SU-DHL-6 (cell line): ENCODE measurements around the gene ARID3C.

Experiments used
- H2AFZ ChIP-seq: fragments of 200-600 bp; sonication (generic); 2 replicates; pipeline ENCODE4 v1.6.1; 2014; ENCODE audit warnings: low read depth, mild to moderate bottlenecking, moderate library complexity, mixed read lengths, antibody characterized with exemption, low read length; ENCODE audit not compliant: severe bottlenecking
- H3F3A ChIP-seq: fragments of 200-600 bp; shearing (Covaris generic); 2 replicates; pipeline ENCODE4 v1.6.0; 2016; ENCODE audit warnings: antibody characterized with exemption, mild to moderate bottlenecking; ENCODE audit not compliant: insufficient read depth
- H3K27ac ChIP-seq: fragments of 200-600 bp; sonication (generic); 2 replicates; pipeline ENCODE4 v1.5.1; 2016; ENCODE audit warnings: low read depth, mild to moderate bottlenecking, low read length, moderate library complexity, mixed read lengths
- H3K27me3 ChIP-seq: fragments of 200-600 bp; sonication (generic), shearing (Covaris generic); 2 replicates; pipeline ENCODE4 v1.6.0; 2014; ENCODE audit warnings: mild to moderate bottlenecking, low read length
- H3K36me3 ChIP-seq: fragments of 200-600 bp; sonication (generic); 2 replicates; pipeline ENCODE4 v1.6.1; 2014; ENCODE audit warnings: mild to moderate bottlenecking, low read length, mixed read lengths
- H3K4me2 ChIP-seq: fragments of 300-600, 200-600 bp; shearing (Covaris generic), sonication (generic); 2 replicates; pipeline ENCODE4 v1.6.0; 2014; ENCODE audit warnings: low read length, low read depth, mild to moderate bottlenecking; ENCODE audit not compliant: poor library complexity, severe bottlenecking
- H3K4me3 ChIP-seq: fragments of 200-600 bp; sonication (generic); 2 replicates; pipeline ENCODE4 v1.5.1; 2014; ENCODE audit warnings: antibody characterized with exemption, low read length, mild to moderate bottlenecking, mixed read lengths; ENCODE audit not compliant: insufficient read depth, poor library complexity, severe bottlenecking
- H3K79me2 ChIP-seq: fragments of 200-600 bp; sonication (generic); 2 replicates; pipeline ENCODE4 v1.6.1; 2014; ENCODE audit warnings: mild to moderate bottlenecking, low read length, moderate library complexity; ENCODE audit not compliant: insufficient read depth
- H3K9ac ChIP-seq: fragments of 200-600 bp; sonication (generic); 2 replicates; pipeline ENCODE4 v1.7.0; 2014; ENCODE audit warnings: mild to moderate bottlenecking, low read length
- H3K9me2 ChIP-seq: fragments of 200-600 bp; sonication (generic); replicated peaks from 2 replicates; pipeline ENCODE4 v1.6.1; 2014; ENCODE audit warnings: low read length; ENCODE audit not compliant: insufficient read depth
- H3K9me3 ChIP-seq: fragments of 200-600 bp; sonication (generic); 2 replicates; pipeline ENCODE4 v1.6.1; 2014; ENCODE audit warnings: low read length, mixed read lengths; ENCODE audit not compliant: insufficient read depth
- H4K20me1 ChIP-seq: fragments of 200-600 bp; sonication (generic); 2 replicates; pipeline ENCODE4 v1.6.1; 2014; ENCODE audit warnings: low read depth, mild to moderate bottlenecking, antibody characterized with exemption, low read length, moderate library complexity, mixed read lengths
- EZH2phosphoT487 ChIP-seq: fragments of 200-600 bp; sonication (generic), shearing (Covaris generic); conservative IDR thresholded peaks from 2 replicates; pipeline ENCODE4 v1.6.1; 2018; ENCODE audit warnings: mild to moderate bottlenecking, antibody characterized with exemption, low read length, moderate library complexity, mixed read lengths
- TF ChIP-seq, protein P1 (sequence below): fragments of 200-600 bp; sonication (generic); IDR thresholded peaks from one replicate; pipeline ENCODE4 v1.5.1; 2017; ENCODE audit warnings: antibody characterized with exemption, mild to moderate bottlenecking, low read length, moderate library complexity; ENCODE audit not compliant: insufficient read depth, poor library complexity, severe bottlenecking

Gene ARID3C

DNA sequence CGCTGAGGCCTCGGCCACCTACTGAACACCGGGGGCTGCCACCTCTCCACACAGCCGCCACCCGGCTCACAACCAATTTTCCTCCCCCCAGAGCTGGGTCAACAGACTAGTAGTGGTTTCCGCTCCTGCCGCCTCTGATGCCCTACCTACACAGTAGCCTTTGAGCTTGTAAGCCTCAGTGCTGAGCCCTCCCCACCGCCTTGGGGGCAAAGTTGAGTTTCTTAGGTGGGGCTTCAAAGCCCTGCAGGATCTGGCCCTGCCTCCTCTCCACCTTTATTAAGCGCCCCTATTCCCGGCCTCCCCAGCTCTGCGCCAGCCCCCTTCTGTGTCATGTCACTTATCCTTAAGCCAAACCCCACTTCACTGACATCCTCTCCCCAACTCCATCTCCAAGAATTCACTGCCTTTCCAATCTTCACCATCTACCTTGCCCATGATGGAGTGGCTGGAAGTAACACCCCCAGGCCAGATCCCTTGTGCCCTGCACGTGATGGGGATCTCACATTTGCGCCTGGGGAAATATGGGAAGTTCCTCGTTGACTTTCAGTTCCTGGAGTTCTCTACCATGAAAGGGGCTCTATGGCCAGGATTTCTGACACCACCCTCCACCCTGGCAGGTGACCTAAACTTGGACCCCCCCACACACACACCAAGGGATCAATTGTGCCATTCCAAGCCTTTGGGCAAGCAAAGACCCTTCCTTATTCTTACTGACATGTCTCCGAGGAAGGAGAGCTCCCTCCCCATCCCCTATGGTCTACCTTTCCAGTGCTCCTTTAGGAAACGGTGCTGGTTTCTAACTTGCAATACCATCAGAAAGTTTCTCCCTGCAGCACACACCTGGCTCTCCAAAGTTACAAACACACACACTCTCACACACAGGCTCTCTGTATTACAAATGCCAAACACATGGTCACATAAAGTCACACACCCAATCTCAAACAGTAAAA is 36.7 kb downstream of the ARID3C start:
- no peak overlapping the region for H3K4me2 ChIP-seq

DNA sequence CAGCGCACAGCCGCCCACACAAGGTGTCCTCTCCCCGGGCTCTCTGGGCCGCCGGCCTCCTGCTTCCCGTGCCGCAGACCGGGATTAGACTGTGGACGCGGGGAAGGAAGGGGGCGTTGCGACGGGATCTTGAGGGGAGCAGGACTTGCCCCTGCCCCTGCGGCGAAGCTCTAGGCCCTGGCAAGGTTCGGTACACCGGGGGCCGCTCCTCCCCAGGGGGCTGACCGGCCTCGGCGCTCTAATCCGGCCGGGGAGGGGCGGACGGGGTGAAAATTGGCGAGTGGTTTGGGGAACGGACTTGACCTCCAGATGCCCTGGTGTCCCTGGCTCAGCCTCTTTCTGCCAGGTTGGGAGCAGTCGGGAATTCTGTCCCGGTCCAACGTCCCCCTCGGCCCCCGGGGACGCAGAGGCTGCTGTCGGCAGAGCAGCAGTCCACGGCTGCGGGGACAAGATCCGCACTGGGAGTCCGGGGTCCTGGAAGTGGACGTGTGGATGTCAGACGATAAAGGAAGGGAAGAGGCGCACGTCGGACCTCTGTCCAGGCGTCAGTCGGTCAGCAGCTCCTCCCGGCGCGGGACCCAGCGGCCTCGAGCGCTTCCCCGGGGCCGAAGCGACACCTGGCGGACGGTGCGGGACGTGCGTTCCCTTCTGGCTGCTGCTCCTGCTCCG is 37.5 kb downstream of the ARID3C start:
- no peaks in the 10 kb centered on the region for H3K79me2 ChIP-seq
- H3K27ac ChIP-seq = no peak overlapping the region
- H3K9me2 ChIP-seq = no peaks in the 10 kb centered on the region
- no peaks in the 10 kb centered on the region for H3K27me3 ChIP-seq
- no peaks in the 10 kb centered on the region for H3K9me3 ChIP-seq
- TF ChIP-seq, protein P1, sequence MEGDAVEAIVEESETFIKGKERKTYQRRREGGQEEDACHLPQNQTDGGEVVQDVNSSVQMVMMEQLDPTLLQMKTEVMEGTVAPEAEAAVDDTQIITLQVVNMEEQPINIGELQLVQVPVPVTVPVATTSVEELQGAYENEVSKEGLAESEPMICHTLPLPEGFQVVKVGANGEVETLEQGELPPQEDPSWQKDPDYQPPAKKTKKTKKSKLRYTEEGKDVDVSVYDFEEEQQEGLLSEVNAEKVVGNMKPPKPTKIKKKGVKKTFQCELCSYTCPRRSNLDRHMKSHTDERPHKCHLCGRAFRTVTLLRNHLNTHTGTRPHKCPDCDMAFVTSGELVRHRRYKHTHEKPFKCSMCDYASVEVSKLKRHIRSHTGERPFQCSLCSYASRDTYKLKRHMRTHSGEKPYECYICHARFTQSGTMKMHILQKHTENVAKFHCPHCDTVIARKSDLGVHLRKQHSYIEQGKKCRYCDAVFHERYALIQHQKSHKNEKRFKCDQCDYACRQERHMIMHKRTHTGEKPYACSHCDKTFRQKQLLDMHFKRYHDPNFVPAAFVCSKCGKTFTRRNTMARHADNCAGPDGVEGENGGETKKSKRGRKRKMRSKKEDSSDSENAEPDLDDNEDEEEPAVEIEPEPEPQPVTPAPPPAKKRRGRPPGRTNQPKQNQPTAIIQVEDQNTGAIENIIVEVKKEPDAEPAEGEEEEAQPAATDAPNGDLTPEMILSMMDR = peak; percentile 86
- TF ChIP-seq EZH2phosphoT487 = no peak
- no peak overlapping the region for H3K4me3 ChIP-seq
- no peak overlapping the region for H3K9ac ChIP-seq
- no peaks in the 10 kb centered on the region for H3K36me3 ChIP-seq
- H2AFZ ChIP-seq = no peak overlapping the region
- no peaks in the 10 kb centered on the region for H3F3A ChIP-seq
- H4K20me1 ChIP-seq = no peaks in the 10 kb centered on the region
- no peak overlapping the region for H3K4me2 ChIP-seq

More for the DNA sequence above, 36.7 kb downstream of the ARID3C start:
- H3K27me3 ChIP-seq = no peaks in the 10 kb centered on the region
- H2AFZ ChIP-seq = no peak overlapping the region
- H3K36me3 ChIP-seq = no peaks in the 10 kb centered on the region
- H4K20me1 ChIP-seq = no peaks in the 10 kb centered on the region
- no peak for TF ChIP-seq EZH2phosphoT487
- TF ChIP-seq, protein P1 = no peak
- no peak overlapping the region for H3K27ac ChIP-seq
- no peaks in the 10 kb centered on the region for H3K9me2 ChIP-seq
- no peaks in the 10 kb centered on the region for H3F3A ChIP-seq
- H3K4me3 ChIP-seq = no peak overlapping the region
- H3K79me2 ChIP-seq = no peaks in the 10 kb centered on the region
- no peak overlapping the region for H3K9ac ChIP-seq
- no peaks in the 10 kb centered on the region for H3K9me3 ChIP-seq

DNA sequence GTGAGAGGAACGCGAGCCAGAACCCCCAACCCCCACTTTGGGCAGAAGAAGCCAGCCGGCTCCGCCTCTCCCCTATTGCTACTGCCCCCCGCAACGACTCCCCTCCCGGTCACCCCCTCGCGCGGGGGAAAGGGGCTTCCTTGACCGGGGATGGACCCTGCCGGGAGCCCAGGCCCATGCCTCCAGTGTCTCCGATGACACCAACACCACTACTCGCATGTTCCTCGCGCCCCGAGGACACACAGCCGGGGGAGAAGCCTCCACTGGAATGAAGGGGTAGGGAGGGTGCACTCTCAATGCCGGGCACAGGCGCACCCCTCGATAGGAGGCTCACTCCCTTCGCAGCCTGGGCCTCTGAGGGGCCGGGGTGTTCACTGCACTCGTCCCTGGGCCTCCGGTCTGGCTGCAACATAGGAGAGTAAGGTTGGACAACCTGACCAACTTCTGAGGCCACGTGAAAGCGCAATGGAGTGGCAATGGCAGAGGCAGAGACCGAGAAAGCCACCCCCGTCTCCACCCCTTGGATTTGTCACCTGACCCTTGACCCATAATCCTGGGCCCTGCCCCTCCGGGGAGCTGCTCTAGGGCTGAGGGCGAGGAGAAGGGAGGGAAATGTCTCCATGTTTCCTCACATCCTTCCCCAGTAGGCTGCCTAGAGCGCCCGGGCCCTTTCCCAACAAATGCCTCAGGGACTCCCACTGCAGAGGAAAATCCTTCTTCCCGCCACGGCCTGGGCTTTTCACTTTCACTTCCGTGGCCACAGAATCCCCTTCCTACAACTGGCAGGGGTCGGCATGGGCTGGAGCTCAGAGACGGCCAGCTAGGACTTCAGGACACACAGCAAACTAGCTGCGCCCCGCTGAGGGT is 38.3 kb downstream of the ARID3C start:
- H3K9ac ChIP-seq = no peak overlapping the region
- H3K36me3 ChIP-seq = no peaks in the 10 kb centered on the region
- no peaks in the 10 kb centered on the region for H3K79me2 ChIP-seq
- H3F3A ChIP-seq = no peaks in the 10 kb centered on the region
- no peaks in the 10 kb centered on the region for H4K20me1 ChIP-seq
- no peak overlapping the region for H3K27ac ChIP-seq
- no peaks in the 10 kb centered on the region for H3K9me3 ChIP-seq
- no peaks in the 10 kb centered on the region for H3K9me2 ChIP-seq
- TF ChIP-seq EZH2phosphoT487 = no peak
- TF ChIP-seq, protein P1 = no peak
- H3K27me3 ChIP-seq = no peaks in the 10 kb centered on the region
- H2AFZ ChIP-seq = no peak overlapping the region
- H3K4me3 ChIP-seq = no peak overlapping the region
- no peak overlapping the region for H3K4me2 ChIP-seq
